GM18907 (cell line): Measurements from ENCODE around the gene TMEM219.
"Not testable (repeated sequence)": the region's sequence is repeated elsewhere in the genome, so short reads cannot be mapped to it uniquely, and the experiment has no call there.

Source experiments
- ATAC-seq: cut with Tn5 transposase; IDR thresholded peaks from one replicate; pipeline ENCODE4 v1.9.1; 2021; ENCODE audit warnings: mild to moderate bottlenecking, moderate library complexity; ENCODE audit not compliant: unreplicated experiment

TMEM219 gene

GRCh38 chr16:29950806-29951461 lies 10.9 kb upstream of the TMEM219 start:
- ATAC-seq, result no peak

DNA sequence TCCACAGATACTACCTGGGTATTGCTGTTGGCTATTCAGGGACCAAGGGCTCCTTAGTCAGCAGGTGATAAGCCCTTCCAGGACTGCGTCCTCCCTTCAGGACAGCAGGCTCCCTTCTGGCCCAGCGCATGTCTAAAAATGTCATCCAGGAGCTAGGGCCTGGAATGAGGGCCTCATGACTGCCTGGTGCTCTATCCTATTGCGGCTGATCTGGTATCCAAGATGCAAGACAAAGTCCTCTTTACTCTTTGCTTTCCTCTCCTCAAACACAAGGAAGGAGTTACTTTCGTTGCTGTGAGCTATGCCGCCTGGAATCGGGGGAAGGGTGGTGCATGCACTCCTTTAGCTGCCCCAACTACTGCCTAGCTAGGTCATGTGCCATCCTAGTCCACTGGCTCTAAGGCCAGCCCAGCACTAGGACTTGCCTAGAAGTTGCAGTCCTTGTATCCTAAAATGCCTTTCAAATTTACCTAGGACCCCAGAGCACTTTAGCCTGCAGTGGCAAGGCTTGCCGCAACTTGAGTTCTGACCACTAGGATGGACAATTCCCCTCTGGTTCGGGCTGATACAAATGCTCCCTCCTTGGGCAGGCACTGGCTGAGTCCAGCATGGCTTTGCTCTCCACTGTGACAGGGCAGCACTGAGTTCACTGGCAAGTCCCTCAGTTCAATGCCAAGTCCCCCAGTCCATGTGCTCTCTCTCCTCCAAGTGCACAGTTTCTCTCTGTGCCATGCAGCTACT lies 10.1 kb upstream of the TMEM219 start:
- no peak for ATAC-seq

DNA sequence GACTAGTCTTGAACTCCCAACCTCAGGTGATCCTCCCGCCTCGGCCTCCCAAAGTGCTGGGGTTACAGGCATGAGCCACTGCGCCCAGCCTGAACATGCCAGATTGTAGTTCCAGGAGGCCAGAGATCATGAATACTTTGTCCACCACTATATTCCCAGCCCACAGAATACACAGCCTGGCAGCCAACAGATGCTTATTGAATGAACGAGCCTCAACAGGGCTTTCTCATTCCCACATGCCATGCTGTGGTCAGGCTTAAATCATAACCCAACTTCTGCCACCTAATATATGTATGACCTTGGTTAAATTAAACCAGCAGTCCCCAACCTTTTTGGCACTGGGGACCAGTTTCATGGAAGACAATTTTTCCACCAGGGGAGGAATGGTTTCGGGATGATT lies 3.1 kb upstream of the TMEM219 start:
- ATAC-seq, result no peak

GRCh38 chr16:29959293-29959692 lies 2.6 kb upstream of the TMEM219 start:
- ATAC-seq, result no peak

- ATAC-seq, result not testable (repeated sequence)
These were observed 2.1 kb upstream of the TMEM219 start for GRCh38 chr16:29959821-29960220.

GRCh38 chr16:29961127-29961478 lies 776 bp upstream of the TMEM219 start:
- no peak for ATAC-seq

DNA sequence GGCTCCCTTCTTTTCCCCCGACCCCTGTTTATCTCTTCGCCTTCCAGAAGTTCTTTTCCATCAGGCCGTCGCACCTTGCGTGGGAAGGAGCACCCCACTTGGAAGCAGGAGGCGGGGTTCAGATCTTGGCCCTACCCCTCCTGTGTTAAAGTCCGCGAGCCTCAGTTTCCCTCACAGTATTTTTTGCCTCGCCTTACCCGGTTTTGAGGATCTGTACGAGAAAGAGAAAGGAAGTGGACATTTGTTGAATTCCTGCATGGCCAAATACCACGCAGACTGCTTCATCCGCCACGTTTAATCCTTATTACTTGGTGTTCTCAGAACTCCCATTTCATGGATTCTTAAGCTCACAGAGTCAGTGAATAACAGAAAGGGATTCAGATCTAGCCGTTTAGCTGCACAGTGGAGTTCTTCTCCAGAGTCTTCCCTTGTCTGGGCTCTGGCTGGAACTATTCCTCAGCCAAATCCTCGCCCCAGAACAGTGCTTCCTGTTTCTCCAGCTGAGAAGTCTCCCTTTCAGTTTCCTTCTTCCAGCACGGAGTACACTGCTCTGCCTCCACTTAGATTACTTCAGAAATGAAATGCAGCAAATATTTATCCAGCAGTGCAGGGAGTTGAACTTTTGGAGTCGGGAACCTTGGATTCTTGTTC lies 590 bp downstream of the TMEM219 start:
- ATAC-seq, result no peak

DNA sequence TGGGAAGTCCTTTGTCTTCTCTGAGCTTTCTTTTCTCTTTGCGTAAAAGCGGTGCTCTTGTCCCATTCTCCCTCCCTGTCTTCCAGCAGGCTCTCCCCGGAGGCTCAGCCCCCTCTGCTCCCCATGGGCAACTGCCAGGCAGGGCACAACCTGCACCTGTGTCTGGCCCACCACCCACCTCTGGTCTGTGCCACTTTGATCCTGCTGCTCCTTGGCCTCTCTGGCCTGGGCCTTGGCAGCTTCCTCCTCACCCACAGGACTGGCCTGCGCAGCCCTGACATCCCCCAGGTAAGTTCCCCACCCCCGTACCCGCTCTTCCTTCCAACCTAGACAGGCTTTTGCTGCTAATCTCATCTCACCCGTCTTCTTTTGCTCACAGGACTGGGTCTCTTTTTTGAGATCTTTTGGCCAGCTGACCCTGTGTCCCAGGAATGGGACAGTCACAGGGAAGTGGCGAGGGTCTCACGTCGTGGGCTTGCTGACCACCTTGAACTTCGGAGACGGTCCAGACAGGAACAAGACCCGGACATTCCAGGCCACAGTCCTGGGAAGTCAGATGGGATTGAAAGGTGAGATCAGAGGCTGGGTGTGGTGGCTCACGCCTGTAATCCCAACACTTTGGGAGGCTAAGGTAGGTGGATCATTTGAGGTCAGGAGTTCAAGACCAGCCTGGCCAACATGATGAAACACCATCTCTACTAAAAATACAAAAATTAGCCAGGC lies 1.3 kb downstream of the TMEM219 start:
- ATAC-seq, result no peak

GRCh38 chr16:29968205-29968604 lies 6.3 kb downstream of the TMEM219 start:
- ATAC-seq, result no peak

GRCh38 chr16:29971304-29971703 lies 9.4 kb downstream of the TMEM219 start:
- no peak for ATAC-seq

GRCh38 chr16:29972500-29972899 lies 10.6 kb downstream of the TMEM219 start:
- no peak for ATAC-seq

DNA sequence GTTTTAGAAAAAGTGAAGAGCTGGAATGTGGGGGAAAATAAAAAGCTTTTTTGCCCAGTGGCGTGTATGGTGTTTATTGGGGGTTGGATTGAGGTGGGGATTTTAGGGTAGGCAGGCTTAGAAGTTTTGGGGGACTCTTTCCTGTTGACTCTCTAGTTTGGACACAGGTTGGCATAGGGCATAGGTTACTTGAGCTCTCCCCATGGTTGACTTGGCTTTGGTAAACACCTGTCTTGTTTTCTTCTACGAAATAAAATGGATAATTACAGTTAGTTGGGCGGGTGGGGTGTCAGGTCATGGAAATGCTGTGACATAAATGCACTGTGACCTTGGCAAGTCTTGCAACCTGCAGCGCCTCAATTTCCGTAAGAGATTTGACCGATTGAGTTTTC lies 11.1 kb downstream of the TMEM219 start:
- no peak for ATAC-seq

DNA sequence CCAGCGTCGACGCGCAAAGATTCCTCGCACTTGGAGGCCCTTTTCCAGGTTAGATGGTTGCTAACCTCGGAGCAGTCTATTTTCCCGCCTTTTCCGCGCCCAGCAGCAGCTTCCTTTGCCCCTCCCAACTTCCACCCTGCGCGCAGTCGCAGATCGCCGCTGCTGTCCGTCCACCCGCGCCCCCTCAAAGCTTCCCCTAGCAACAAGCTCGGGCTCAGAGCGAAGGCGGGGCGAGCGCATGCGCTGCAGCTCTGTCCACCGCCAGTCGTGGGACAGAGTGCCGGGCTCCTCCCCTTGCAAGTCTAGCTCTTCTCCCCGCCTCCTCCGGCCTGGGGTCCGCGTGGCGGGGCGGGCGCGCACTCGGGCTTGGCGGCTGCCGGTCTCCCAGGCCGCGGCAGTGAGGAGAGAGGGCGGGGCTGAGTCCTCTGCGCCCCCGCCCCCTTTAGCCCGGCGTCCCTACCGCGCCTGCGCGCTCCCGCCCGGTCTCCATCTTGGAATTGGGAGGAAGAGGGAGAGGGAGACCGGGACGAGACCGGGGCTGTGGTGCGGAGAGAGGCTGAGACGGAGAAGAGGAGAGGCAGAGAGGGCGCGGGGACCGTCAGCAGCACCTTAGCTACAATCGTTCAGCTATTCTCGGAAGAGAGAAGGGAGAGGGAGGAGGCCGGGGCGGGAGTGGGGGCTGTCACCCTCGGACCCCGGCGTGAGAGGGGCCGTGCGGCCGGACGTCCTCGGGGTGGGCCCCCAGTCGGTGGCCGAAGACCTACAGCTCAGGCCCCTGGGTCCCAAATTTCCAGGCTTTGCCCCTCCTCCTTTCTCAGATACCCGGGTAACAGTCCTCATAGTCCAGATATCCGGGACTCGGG lies 11.7 kb downstream of the TMEM219 start, which contains the start of gene TAOK2:
Gene TAOK2 (plus strand): TSS at position 485 of the 863 bp plus-strand sequence. CDS start 3,905 bp downstream, outside the sequence.
- peak; percentile 83 for ATAC-seq

GRCh38 chr16:29974291-29975133 lies 12.6 kb downstream of the TMEM219 start:
- peak; percentile 3 for ATAC-seq

- no peak for ATAC-seq
These were observed 13.3 kb downstream of the TMEM219 start for GRCh38 chr16:29975134-29975538.

DNA sequence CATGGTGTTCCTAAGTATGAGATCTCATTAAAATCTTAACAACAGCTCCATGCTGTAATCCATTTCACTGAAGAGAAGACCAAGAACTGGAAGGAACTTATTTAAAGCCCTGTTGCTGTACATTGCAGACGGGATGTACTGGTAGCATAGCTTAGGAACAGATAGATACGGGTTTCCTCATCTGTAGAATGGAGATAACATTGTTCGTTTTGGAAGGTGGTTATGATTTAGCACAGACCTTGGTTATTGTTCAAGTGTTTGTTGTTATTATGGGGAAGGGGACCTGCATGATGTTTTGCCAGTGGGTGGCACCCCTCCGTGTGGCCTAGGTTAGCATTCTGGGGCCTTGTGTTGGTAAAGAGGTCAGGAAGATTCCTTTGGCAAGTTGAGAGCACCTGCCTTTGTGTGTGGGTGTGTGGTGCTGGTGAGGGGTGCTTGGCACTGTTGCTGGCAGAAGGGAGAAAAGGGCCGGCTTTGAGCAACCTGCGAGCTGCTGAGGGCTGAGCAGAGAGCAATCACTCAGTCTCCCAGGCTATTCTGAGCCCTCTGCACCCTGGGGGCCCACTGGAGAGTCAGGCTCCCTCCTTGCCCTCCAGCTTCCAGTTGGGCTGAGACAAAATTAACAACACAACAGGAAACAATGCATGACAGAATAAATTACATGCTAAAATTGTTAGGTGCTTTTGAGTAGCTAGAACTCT lies 14.1 kb downstream of the TMEM219 start:
- no peak for ATAC-seq

- no peak for ATAC-seq
These were observed 15.4 kb downstream of the TMEM219 start for GRCh38 chr16:29977063-29977825.

GRCh38 chr16:29978081-29978480 lies 16.2 kb downstream of the TMEM219 start:
- no peak for ATAC-seq
